Lower leg skin (tissue), 3 donors: Measurements from ENCODE around the gene RDH14.

ENCODE experiments used
- POLR2A ChIP-seq, 2 donors: fragments of 450-650 bp; IDR thresholded peaks; one replicate each; pipeline ENCODE4 v1.6.1; 2016 to 2017; ENCODE audit warnings: antibody characterized with exemption in 2 of 2, mild to moderate bottlenecking in 1 of 2, moderate library complexity in 1 of 2
- TF ChIP-seq, protein P1 (sequence below), 3 donors: fragments of 450-650 bp; IDR thresholded peaks; one replicate each; pipeline ENCODE4 v1.5.1; 2016; ENCODE audit warnings: antibody characterized with exemption in 3 of 3, mild to moderate bottlenecking in 3 of 3, moderate library complexity in 2 of 3

DNA sequence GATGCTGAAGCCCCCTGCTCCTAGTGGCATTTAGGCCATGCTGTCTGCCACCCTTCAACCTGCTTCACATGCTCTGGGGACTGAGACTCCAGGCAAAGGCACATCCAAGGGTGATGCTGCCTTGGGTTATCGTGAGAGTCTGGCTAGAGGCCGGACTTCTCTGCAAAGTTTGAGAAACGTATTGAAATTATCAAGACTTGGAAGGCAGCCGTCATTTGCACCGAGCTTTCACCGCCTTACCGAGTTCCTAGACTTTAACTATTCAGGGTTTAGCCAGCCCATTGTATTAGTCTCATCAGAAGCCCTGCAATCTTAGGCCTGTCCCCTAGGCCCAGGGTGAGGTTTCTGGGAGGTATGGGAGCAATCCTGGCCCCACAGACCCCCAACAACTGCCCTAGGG, 34.0 kb downstream of the RDH14 start:
- TF ChIP-seq, protein P1, sequence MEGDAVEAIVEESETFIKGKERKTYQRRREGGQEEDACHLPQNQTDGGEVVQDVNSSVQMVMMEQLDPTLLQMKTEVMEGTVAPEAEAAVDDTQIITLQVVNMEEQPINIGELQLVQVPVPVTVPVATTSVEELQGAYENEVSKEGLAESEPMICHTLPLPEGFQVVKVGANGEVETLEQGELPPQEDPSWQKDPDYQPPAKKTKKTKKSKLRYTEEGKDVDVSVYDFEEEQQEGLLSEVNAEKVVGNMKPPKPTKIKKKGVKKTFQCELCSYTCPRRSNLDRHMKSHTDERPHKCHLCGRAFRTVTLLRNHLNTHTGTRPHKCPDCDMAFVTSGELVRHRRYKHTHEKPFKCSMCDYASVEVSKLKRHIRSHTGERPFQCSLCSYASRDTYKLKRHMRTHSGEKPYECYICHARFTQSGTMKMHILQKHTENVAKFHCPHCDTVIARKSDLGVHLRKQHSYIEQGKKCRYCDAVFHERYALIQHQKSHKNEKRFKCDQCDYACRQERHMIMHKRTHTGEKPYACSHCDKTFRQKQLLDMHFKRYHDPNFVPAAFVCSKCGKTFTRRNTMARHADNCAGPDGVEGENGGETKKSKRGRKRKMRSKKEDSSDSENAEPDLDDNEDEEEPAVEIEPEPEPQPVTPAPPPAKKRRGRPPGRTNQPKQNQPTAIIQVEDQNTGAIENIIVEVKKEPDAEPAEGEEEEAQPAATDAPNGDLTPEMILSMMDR (IDR thresholded peaks at IDR 0.05) = no peak
- TF ChIP-seq POLR2A (IDR thresholded peaks at IDR 0.05) = no peak
